HG02943 (cell line): ENCODE results near the gene PHACTR3.
"Not testable (repeated sequence)": the region's sequence is repeated elsewhere in the genome, so short reads cannot be mapped to it uniquely, and the experiment has no call there.

Source experiments
- ATAC-seq: cut with Tn5 transposase; IDR thresholded peaks from one replicate; pipeline ENCODE4 v1.9.1; 2021; ENCODE audit warnings: mild to moderate bottlenecking, low read depth, moderate library complexity; ENCODE audit not compliant: unreplicated experiment

Gene PHACTR3

GRCh38 chr20:59603781-59604541 is at the start of gene PHACTR3:
Gene PHACTR3, plus strand, starts transcription at chr20:59604540. Its CDS starts 475 bp downstream, at chr20:59605015.
- ATAC-seq: no peak

GRCh38 chr20:59557733-59558529 is 46.4 kb upstream of the PHACTR3 start:
- ATAC-seq: not testable (repeated sequence)

GRCh38 chr20:59559024-59559817 is 45.1 kb upstream of the PHACTR3 start:
- no peak for ATAC-seq

- no peak for ATAC-seq
Measured at GRCh38 chr20:59559863-59560262, 44.5 kb upstream of the PHACTR3 start.

GRCh38 chr20:59560588-59561227 is 43.6 kb upstream of the PHACTR3 start:
- no peak for ATAC-seq

GRCh38 chr20:59561228-59561605 is 43.1 kb upstream of the PHACTR3 start:
- no peak for ATAC-seq

GRCh38 chr20:59561614-59562277 is 42.6 kb upstream of the PHACTR3 start:
- no peak for ATAC-seq

GRCh38 chr20:59564171-59564570 is 40.2 kb upstream of the PHACTR3 start:
- no peak for ATAC-seq

GRCh38 chr20:59564943-59565342 is 39.4 kb upstream of the PHACTR3 start:
- no peak for ATAC-seq

GRCh38 chr20:59565768-59566461 is 38.4 kb upstream of the PHACTR3 start:
- no peak for ATAC-seq

- no peak for ATAC-seq
Measured at GRCh38 chr20:59566631-59567524, 37.5 kb upstream of the PHACTR3 start.

- ATAC-seq: no peak
Measured at GRCh38 chr20:59567585-59568508, 36.5 kb upstream of the PHACTR3 start.

GRCh38 chr20:59568509-59569024 is 35.8 kb upstream of the PHACTR3 start:
- no peak for ATAC-seq

- ATAC-seq: no peak
Measured at GRCh38 chr20:59569305-59569704, 35.0 kb upstream of the PHACTR3 start.

GRCh38 chr20:59571151-59571550 is 33.2 kb upstream of the PHACTR3 start:
- ATAC-seq: no peak

- no peak for ATAC-seq
Measured at GRCh38 chr20:59571551-59572314, 32.6 kb upstream of the PHACTR3 start.
